ENCODE data around the gene DOLK. TPM values are rescaled to one million over a fixed set of nuclear protein-coding genes. Genes with fewer than 3 reads are reported as not detected.
A peak's percentile ranks its signal among the peaks of the same experiment; 100 is the strongest.

Gene DOLK
- polyA plus RNA-seq, 1 donor (not counting 4 experiments of a cell fraction or from before 2014, with no cell fraction given): 21.8 TPM

DNA sequence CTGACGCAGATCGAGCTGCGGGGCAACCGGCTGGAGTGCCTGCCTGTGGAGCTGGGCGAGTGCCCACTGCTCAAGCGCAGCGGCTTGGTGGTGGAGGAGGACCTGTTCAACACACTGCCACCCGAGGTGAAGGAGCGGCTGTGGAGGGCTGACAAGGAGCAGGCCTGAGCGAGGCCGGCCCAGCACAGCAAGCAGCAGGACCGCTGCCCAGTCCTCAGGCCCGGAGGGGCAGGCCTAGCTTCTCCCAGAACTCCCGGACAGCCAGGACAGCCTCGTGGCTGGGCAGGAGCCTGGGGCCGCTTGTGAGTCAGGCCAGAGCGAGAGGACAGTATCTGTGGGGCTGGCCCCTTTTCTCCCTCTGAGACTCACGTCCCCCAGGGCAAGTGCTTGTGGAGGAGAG, 31.2 kb downstream of the DOLK start:
- Histone ChIP-seq H3K9ac (ENCODE audit: control insufficient read depth, extremely low read depth, insufficient read depth, low read length) (peak overlapping the region; percentile 44), H3K9me3 (ENCODE audit: control insufficient read depth, low read depth, low read length) (no peaks in the 10 kb centered on the region), H3K79me2 (ENCODE audit: control insufficient read depth, insufficient read depth, low read length) (peaks cover 34% of the 10 kb centered on the region), H3K4me1 (ENCODE audit: control insufficient read depth, extremely low read depth, insufficient read depth, low read length) (peaks cover 73% of the 10 kb centered on the region), H3K4me3 (ENCODE audit: control insufficient read depth in 2 of 3, extremely low read depth in 1 of 3, insufficient read depth in 2 of 3, low read depth in 1 of 3, low read length in 3 of 3) (no peak overlapping the region), H3K36me3 (ENCODE audit: control insufficient read depth in 2 of 2, extremely low read depth in 1 of 2, insufficient read depth in 2 of 2, low read length in 2 of 2) (peaks cover 25 to 67% of the 10 kb centered on the region in 2 experiments), H2AFZ (ENCODE audit: control insufficient read depth, low read length) (no peak overlapping the region), H3K9me1 (ENCODE audit: control insufficient read depth, extremely low read depth, insufficient read depth, low read length) (peaks cover 3% of the 10 kb centered on the region), H3K4me2 (ENCODE audit: control insufficient read depth, extremely low read depth, insufficient read depth, low read depth, low read length) (no peak overlapping the region), H3K27me3 (ENCODE audit: control insufficient read depth, extremely low read depth, insufficient read depth, low read length) (no peaks in the 10 kb centered on the region), H4K20me1 (ENCODE audit: control insufficient read depth, extremely low read depth, insufficient read depth, low read length) (no peaks in the 10 kb centered on the region), H3K27ac (ENCODE audit: control insufficient read depth, insufficient read depth, low read length) (peak overlapping the region; percentile 56)
- FAIRE-seq (no peak), DNase-seq (ENCODE audit: low read depth, low spot score) (no peak)
- TF ChIP-seq CTCF (optimal IDR thresholded peaks at IDR 0.05 in 1 of 3, IDR thresholded peaks at IDR 0.05 in 1 of 3, conservative IDR thresholded peaks at IDR 0.05 in 1 of 3; ENCODE audit: extremely low read depth in 1 of 3, insufficient read depth in 2 of 3, low read length in 3 of 3): no peak
- no peak for TF ChIP-seq EZH2 (IDR thresholded peaks at IDR 0.05; ENCODE audit: low read length)
- dilution Hi-C loops (cut with MboI; ENCODE audit: extremely low pct_ligation_motif_present, low sequenced_read_pairs): no loop called here

DNA sequence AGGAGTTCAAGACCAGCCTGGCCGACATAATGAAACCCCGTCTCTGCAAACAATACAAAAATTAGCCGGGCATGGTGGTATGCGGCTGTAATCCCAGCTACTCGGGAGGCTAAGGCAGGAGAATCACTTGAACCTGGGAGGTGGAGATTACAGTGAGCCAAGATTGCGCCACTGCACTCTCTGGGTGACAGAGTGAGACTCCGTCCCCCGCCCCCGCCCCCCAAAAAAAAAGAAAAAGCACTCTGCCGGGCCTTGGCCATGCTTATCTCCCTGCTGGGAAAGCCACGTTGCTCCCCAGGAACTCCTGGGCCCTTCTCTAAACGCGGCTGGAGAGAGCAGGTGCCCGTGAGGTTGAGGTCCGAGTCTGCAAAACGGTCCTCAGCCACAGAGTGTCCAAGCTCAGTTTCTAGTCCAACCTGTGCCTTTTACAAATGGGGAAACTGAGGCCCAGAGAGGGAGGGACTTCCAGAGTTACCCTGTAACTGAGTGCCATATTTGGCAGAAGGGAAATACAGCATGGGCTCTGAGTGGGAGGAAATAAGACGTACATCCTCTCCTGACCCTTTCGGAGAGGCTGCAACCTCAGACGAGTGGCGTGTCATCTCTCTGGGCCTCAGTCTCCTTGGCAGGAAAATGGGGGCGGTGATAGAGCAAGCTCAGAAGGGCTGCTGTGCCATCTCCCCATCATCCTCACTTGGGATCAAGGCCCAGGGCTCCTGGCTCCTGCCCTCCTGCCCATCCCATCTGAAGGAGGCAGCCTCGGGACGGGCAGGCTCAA, 33.2 kb downstream of the DOLK start:
- FAIRE-seq (no peak), DNase-seq (ENCODE audit: low read depth, low spot score) (no peak)
- peaks cover 52% of the 10 kb centered on the region for H3K79me2 ChIP-seq (ENCODE audit: control insufficient read depth, insufficient read depth, low read length)
- H3K4me1 ChIP-seq (ENCODE audit: control insufficient read depth, extremely low read depth, insufficient read depth, low read length): peaks cover 77% of the 10 kb centered on the region
- peak overlapping the region; percentile 67 for H3K9ac ChIP-seq (ENCODE audit: control insufficient read depth, extremely low read depth, insufficient read depth, low read length)
- no peaks in the 10 kb centered on the region for H3K27me3 ChIP-seq (ENCODE audit: control insufficient read depth, extremely low read depth, insufficient read depth, low read length)
- no peak for TF ChIP-seq EZH2 (IDR thresholded peaks at IDR 0.05; ENCODE audit: low read length)
- no peak for TF ChIP-seq CTCF (optimal IDR thresholded peaks at IDR 0.05 in 1 of 3, IDR thresholded peaks at IDR 0.05 in 1 of 3, conservative IDR thresholded peaks at IDR 0.05 in 1 of 3; ENCODE audit: extremely low read depth in 1 of 3, insufficient read depth in 2 of 3, low read length in 3 of 3)
- no peak overlapping the region for H2AFZ ChIP-seq (ENCODE audit: control insufficient read depth, low read length)
- H3K4me2 ChIP-seq (ENCODE audit: control insufficient read depth, extremely low read depth, insufficient read depth, low read depth, low read length): no peak overlapping the region
- H3K9me1 ChIP-seq (ENCODE audit: control insufficient read depth, extremely low read depth, insufficient read depth, low read length): peaks cover 3% of the 10 kb centered on the region
- no peaks in the 10 kb centered on the region for H4K20me1 ChIP-seq (ENCODE audit: control insufficient read depth, extremely low read depth, insufficient read depth, low read length)
- no peaks in the 10 kb centered on the region for H3K9me3 ChIP-seq (ENCODE audit: control insufficient read depth, low read depth, low read length)
- dilution Hi-C loops (cut with MboI; ENCODE audit: extremely low pct_ligation_motif_present, low sequenced_read_pairs): no loop called here
- H3K4me3 ChIP-seq (ENCODE audit: control insufficient read depth in 2 of 3, extremely low read depth in 1 of 3, insufficient read depth in 2 of 3, low read depth in 1 of 3, low read length in 3 of 3): no peak overlapping the region
- H3K27ac ChIP-seq (ENCODE audit: control insufficient read depth, insufficient read depth, low read length): peak overlapping the region; percentile 97
- peaks cover 37 to 82% of the 10 kb centered on the region in 2 experiments for H3K36me3 ChIP-seq (ENCODE audit: control insufficient read depth in 2 of 2, extremely low read depth in 1 of 2, insufficient read depth in 2 of 2, low read length in 2 of 2)

All from keratinocyte (primary cell).